ENCODE data around the gene CDC42BPG.

GRCh38 chr11:64833509-64833908 lies 10.9 kb downstream of the CDC42BPG start:
- TF ChIP-seq CTCF (IDR thresholded peaks at IDR 0.05; ENCODE audit: low read depth, low read length) (no peak), EZH2phosphoT487 (IDR thresholded peaks at IDR 0.05; ENCODE audit: low read depth) (no peak)

Data from OCI-LY3 (cell line).